T follicular helper cell (primary cell): ENCODE measurements around the gene DLG5.
"Not testable (repeated sequence)": the region's sequence is repeated elsewhere in the genome, so short reads cannot be mapped to it uniquely, and the experiment has no call there.

ENCODE experiments used
- DNase-seq: peaks from one replicate; pipeline ENCODE4 v3.0.0-alpha.2; 2020; ENCODE audit warnings: low read depth

Gene DLG5

GRCh38 chr10:77794256-77795142 is 132.1 kb downstream of the DLG5 start:
- no peak for DNase-seq

DNA sequence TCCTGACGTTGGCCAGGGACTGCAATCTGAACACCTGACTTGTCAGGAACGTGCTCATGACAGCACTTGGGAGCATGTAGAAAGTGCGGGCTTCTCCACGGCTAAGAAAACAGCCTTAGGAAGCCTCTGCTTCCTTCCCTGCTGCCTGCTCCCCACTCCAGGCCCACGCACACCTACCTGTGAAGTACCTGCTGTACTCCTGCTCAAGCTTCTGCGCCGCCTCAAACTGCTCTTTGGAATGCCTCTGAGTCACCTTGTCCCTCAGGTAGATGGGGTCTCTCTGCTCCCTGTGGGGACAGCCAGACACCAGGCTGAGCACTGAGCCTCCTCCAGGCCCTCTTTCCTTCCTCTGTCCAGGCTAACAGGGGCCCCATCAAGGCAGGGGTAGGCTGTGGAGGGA is 132.7 kb downstream of the DLG5 start:
- DNase-seq, result no peak

DNA sequence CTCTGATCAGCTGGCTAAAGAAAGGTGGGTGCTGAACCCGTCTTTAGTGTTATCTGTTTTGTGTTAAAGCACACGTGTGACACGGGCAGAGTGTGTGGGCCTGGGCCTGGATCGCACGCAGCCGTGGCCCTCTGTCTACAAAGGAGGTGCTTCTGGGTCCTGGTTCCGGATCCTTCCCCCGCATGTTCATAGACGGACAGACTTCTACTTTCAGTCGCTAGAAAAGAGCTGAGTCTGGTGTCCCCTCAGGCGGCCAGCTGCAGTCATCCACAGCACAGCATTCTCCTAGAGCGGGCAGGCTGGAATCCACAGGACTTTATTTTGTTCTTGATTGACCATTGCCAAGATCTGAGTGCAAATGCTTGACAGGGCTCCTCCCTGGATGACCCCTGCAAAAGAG is 134.4 kb downstream of the DLG5 start:
- DNase-seq, result no peak

- no peak for DNase-seq
These were observed 135.0 kb downstream of the DLG5 start for GRCh38 chr10:77791506-77791905.

GRCh38 chr10:77789861-77790260 is 136.7 kb downstream of the DLG5 start:
- no peak for DNase-seq

DNA sequence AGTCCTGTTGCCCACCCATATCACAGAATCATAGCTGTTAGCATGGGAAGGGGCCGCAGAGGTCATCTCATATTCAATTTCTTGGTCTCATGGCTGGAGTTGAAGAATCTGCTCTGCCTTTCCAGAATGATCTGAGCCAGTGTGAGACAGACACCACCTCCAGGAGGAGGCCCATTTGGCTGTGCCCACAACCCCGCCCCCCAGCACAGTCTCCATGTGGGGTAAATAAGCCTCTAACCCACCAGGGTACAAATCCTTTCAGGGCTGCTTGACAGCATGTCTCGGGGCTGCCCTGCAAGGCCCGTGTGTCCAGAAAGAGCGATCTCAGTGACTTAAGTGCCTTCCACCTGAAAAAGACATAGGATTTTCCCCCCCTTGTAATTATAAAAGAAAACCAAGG is 137.5 kb downstream of the DLG5 start:
- DNase-seq, result no peak

- DNase-seq, result no peak
These were observed 138.0 kb downstream of the DLG5 start for GRCh38 chr10:77788496-77789010.

- no peak for DNase-seq
These were observed 139.1 kb downstream of the DLG5 start for GRCh38 chr10:77787440-77787839.

DNA sequence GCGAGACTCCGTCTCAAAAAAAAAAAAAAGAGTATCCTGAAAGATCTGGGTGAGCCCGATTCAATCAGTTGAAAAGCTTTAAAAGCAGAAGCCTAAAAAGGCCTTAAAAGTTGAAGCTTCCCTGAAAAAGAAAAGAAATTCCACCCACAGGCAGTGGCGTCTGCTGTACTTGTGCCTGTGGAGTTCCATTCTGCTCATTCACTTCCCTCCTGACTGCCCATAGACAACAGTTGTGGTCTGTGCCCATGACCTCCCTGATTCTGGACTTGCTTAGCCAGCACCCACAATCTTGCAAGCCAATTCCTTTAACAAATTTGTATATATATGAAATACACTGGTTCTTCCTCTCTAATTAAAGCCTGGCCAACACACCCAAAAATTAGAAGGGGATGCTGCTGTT is 141.7 kb downstream of the DLG5 start:
- DNase-seq, result no peak

DNA sequence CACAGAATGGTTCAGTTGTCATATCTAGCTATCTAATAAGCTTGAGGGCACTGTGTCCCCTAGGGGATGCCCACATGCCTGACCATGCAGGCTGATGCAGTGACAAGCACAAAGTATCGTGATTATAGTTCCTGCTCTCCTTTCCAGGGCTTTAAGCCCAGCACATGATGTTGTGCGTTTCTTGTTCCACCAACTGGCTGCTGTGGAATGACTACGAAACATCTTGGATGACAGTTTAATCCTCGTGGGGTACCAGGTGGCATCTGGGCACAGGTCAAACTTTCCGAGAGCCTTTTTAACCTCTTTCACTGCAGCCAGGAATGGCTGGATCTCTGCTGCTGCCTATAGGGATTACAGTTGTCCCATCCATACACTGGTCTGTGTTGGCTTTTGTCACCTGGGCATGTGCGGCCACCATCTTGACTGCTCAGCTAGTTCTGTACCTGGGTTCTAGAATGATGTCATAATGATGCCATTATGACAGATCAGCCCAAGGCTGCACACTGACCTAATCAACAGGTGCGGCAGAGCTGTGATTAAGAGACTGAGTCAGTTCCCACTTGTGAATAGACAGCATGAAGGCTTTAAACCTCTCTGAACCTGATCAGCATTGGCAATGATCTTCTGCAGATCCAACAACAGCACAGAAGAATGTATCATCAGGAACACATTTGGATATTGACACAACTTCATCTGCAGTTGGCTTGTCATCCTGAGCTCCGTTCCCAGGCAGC is 144.1 kb downstream of the DLG5 start:
- DNase-seq, result no peak

DNA sequence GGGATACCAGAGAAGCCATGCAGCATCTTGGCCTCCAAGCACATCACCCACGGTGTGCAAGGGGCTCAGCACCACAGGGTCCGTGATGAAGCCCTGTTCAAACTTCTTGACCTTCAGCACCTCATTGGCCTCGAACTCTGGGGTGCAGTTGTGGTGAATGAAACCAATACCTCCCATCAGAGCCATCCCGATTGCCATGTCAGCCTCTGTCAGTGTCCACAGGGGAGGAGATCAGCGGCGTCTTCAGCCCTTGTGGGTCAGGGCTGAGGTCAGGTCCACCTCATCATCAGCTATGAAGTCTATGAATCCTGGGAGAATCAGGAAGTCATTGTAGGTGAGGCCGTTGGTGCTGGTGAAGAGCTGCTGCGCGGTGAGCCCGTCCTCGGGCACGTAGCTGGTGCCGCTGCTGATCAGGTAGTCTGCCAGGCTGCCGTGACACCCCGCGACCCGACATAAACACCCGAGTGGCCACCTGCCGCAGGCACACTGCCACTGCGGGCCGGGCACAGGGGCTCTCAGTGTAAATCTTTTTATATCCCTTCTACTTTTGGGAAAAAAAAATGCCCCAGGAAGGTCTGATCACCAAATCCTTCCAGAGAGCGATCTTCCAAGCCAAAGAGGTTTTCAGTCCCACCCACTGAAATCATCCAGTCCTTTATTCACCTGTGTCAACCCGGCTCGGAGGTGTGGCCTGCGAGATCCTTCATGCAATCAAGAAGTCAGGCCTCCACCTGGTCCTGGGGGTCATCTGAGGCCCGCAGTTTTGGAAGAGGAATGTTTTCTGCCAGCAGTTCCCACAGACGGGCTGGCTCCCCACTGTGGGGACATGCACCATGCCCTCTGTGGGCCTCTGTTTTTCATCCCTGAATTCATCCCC is 144.9 kb downstream of the DLG5 start:
- no peak for DNase-seq

- DNase-seq, result no peak
These were observed 146.4 kb downstream of the DLG5 start for GRCh38 chr10:77780180-77780579.

DNA sequence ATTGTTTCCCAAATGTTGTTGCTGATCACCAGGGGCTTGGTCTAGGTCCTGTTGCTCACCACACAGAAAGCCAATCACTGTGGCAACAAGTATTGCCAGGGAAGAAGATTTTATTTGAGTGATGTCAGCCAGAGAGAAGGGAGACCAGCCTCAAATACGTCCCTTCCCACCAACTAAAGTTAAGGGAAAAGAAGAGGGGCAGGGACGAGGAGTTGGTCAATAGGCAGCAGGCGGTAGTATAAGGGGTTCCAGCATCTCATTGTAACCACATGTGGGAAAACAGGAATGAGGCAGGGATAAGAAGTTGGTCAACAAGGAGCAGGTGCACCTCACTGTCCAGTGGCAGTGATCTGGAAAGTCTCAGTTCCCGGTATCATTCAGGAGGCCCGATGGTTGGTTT is 150.1 kb downstream of the DLG5 start:
- no peak for DNase-seq

DNA sequence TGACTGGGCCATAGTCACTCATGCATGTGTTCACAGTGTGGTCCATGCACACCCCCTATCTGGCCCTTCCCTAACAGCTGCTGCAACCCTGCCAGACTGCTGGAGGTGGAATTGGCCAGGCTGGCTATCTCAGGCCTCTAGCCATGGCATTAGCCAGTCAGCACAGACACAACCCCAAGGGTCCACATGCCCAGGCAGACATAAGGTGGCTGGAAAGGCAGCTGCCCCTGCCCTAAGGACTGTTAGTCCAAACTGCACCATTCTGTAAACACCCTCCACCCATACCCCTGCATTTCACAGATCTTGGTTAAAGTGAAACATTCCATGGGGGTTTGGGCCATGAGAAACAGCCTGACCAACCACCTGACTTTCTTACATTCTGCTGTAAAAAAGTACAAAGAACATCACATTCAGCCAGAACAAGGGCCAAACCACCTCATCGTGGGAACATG is 151.6 kb downstream of the DLG5 start:
- DNase-seq, result no peak

DNA sequence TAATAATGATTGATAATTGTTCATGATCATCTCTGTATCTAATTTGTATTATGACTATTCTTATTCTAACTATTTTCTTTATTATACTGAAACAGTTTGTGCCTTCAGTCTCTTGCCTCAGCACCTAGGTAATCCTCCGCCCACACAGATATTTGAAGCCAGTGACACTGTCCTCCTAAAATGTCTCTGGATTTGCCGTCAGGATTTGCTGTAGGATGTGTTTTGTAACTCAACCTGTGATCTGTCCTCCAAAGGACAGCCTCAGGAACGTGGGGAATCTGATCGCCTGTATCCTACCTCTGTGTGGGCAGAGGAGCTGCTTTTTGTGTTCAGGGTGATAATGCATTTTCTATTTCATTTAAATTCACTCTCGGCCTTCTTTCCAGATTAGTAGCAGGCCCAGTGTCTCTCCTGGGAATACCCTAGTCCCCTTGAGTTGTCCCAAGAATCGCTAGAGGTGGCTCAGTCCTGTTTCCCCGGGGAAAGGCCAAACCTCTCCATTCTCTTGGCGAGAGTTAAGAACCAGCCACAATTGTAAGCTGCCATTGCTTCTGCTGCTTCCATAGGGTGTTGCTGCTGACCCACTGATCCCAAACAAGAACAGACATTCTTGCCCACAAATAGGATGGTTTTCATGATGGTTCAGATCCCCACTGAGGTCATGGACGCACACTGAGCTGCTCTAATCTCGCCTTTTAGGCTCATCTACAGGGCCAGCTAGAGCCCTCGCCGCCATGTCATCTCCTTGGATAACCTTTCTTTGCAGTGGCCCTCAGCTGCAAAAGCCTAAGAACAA is 152.7 kb downstream of the DLG5 start:
- DNase-seq, result no peak

- DNase-seq, result not testable (repeated sequence)
These were observed 153.5 kb downstream of the DLG5 start for GRCh38 chr10:77772852-77773600.

- DNase-seq, result no peak
These were observed 154.7 kb downstream of the DLG5 start for GRCh38 chr10:77771851-77772250.

DNA sequence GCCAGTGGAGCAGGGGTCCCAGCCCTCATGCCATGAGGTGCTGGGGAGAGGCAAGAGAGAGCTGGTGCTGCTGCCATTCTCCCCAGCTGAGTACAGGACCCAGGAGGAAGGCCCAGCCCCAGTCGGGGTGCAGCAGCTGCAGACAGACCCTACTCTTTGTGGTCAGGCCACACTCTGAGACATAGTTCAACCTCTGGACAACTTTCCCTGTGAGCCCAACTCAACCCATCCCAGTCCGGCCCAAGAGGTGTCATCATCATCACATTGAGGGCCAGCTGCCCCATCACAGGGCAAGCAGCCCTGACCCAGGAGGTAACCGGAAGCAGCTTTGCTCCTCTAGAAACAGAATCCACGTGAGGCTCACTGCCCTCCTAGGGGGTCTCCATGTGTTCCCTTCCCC is 155.1 kb downstream of the DLG5 start:
- no peak for DNase-seq

GRCh38 chr10:77770868-77771175 is 155.7 kb downstream of the DLG5 start:
- no peak for DNase-seq

DNA sequence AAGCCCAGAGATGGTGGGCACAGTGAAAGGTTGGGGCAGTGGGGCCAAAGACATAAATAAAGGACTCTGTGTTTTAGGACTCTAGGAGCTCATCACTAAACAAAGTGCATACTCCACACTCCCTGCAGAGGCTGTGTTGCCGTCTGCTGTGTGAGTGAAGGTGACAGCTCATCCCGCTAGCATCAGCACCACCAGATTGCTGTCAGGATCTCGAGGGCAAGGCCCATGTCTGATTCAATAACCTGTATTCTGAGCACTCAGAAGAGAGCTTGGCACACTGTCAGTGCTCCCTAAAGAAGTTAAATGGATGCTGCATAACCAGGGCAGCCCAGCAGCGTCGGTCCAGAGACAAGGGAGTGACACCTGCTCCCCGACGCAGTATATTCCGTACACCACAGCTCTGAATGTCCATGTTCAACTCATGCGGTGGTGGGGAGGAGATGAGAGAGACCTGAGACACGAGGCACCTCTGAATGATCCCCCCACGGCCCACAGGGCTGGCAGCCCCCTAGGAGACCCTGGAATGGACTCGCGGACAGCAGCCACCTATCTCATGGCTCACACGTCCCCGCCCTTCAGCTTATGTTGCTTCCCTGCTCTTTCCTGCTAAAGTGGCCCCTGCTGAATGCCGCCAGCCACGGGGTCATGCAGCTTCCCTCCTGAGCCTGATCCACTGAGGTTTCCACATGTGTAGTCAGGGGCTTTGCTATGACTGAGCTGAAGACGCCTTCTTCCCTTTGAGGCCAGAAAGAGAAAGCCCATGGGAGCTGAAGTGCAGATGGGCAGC is 156.3 kb downstream of the DLG5 start:
- DNase-seq, result no peak
